Gastroesophageal sphincter (tissue), 3 donors: ENCODE measurements around the gene UAP1.

ENCODE experiments used
- CTCF ChIP-seq, 4 experiments: fragments of 200-600 bp in 2 of 4; fragments of 450-650 bp in 2 of 4; sonication (generic) in 1 of 4; IDR thresholded peaks; one replicate each; pipeline ENCODE4 v1.5.1; 2017 to 2019; ENCODE audit warnings: antibody characterized with exemption in 4 of 4, mild to moderate bottlenecking in 2 of 4, moderate library complexity in 2 of 4
- POLR2A ChIP-seq, 2 donors: fragments of 450-650 bp; IDR thresholded peaks; one replicate each; pipeline ENCODE4 v1.6.1; 2017; ENCODE audit warnings: antibody characterized with exemption in 2 of 2, mild to moderate bottlenecking in 2 of 2, moderate library complexity in 1 of 2
- POLR2AphosphoS5 ChIP-seq: sonication (generic); formaldehyde crosslinking; IDR thresholded peaks from one replicate; pipeline ENCODE4 v1.6.1; 2017; ENCODE audit warnings: antibody characterized with exemption

- TF ChIP-seq CTCF (IDR thresholded peaks at IDR 0.05) (no peak), POLR2A (IDR thresholded peaks at IDR 0.05) (no peak), POLR2AphosphoS5 (no peak)
Measured at GRCh38 chr1:162632698-162633080, 71.2 kb downstream of the UAP1 start.
